Activated gamma-delta T cell treated with anti-CD3 and anti-CD28 coated beads, Interleukin-2, amount 50 U/mL, for 16 hours (primary cell): ENCODE results near the gene KATNAL2.

Experiments used
- DNase-seq: peaks from one replicate; pipeline ENCODE4 v3.0.0-alpha.2; 2020; ENCODE audit warnings: low read depth

Gene KATNAL2, protein sequence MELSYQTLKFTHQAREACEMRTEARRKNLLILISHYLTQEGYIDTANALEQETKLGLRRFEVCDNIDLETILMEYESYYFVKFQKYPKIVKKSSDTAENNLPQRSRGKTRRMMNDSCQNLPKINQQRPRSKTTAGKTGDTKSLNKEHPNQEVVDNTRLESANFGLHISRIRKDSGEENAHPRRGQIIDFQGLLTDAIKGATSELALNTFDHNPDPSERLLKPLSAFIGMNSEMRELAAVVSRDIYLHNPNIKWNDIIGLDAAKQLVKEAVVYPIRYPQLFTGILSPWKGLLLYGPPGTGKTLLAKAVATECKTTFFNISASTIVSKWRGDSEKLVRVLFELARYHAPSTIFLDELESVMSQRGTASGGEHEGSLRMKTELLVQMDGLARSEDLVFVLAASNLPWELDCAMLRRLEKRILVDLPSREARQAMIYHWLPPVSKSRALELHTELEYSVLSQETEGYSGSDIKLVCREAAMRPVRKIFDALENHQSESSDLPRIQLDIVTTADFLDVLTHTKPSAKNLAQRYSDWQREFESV

DNA sequence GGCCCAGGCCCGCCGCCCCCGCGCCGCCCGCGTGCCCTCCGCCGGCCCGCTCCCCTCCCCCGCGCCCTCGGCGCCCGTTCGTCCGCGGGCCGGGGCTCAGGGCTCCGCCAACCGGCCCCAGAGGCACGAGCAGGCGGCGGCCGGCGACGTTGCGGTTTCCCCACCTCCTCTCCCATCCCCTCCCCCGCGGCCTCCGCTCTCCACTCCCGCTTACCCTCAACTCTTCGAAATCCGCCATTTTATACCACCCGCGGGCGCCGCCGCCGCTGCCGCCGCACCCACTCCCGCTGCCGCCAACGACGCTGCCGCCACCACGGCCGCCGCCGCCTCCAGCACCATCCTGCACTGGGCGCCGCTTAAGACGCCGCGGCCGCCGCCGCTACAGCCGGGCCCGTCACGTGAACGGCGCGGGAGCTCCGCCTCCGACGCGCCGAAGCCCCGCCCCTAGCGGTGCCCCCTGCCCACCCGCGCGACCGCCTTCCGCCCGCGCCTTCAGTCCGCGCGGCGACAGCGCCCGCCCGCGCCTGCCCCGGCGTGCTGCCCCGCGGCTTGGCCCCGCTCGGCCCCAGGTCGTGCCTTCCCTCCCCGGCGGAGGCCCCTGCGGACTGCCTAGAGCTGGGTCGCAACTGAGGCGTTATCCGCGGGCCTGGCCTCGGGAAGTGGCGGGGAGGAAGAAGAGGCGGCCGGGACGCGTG, at the start of gene KATNAL2, which contains the start of gene PIAS2:
Gene KATNAL2, plus strand, starts transcription at position 495 of the 695 bp plus-strand sequence. CDS start 29,271 bp downstream, outside the sequence.
Gene PIAS2, minus strand, starts transcription at position 400 of the 695 bp plus-strand sequence. Its CDS starts 162 bp downstream, at position 238.
- DNase-seq = peak; percentile 47

DNA sequence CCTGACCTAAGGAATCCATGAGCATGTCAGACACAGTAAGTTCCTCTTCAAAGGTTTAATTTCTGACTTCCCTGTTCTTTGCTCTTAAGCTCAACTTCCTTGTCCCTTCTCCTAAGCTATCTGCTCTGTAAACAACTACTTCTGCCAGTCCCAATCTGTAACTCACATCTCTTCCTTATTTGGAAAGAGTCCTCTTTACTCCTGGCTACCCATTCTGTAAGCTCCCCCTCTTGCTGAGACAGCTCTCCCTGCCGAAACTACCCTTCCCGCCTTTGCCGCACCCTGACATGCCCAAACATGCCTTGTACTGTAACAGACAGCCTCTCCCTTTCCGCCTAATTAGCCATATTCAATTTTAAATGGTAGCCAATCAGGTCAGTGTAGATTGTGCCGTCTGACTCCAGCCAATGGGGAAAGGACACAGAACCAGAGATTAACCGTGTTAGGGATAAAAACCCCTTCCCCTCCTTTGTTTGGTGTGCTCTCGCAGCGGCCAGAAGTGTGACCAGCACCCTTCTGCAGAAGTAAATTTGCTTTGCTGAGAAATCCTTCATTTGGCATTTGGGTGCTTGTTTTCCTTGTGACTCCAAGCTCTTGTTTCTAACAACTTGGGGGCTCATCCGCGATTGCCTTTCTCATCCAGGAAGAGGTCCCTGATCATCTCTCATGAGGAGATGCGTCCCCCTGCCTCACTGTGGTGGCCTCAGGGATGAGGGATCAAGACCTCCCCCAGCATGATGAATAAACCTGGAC, 49.1 kb upstream of the KATNAL2 start:
- DNase-seq = no peak

DNA sequence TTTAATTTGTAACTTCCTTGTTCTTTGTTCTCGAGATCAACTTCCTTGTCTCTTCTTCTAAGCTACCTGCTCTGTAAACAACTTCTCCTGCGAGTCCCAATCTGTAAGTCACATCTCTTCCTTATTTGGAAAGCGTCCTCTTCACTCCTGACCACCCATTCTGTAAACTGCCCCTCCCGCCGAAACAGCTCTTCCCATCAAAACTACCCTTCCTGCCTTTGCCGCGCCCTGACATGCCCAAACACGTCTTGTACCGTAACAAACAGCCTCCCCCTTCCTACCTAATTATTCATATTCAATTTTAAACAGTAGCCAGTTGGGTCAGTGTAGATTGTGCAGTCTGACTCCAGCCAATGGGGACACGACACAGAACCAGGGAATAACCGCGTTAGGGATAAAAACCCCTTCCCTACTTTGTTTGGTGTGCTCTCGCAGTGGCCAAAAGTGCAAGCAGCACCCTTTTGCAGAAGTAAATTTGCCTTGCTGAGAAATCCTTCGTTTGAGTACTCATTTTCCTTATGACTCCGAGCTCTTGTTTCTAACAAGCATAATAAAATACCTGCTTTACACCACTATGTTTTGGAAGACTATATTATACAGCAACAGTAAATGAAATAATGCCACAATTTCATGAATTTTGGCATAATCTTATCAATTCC, 39.9 kb upstream of the KATNAL2 start:
- DNase-seq = no peak

DNA sequence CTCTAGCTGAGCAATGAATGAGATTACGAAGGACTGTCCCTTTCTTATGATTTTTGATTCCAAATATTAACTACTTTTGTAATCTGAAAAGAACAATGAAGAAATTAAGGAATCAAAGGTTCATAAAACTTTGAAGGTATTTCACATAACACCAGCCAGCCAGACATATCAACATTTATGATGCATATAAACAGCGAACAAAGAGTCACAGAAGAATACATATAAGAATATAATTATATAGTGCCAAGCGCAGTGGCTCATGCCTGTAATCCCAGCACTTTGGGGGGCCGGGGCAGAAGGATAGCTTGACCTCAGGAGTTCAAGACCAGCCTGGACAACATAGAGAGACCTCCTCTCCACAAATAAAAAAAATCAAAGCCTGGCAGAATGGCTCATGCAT, 34.2 kb upstream of the KATNAL2 start:
- no peak for DNase-seq

DNA sequence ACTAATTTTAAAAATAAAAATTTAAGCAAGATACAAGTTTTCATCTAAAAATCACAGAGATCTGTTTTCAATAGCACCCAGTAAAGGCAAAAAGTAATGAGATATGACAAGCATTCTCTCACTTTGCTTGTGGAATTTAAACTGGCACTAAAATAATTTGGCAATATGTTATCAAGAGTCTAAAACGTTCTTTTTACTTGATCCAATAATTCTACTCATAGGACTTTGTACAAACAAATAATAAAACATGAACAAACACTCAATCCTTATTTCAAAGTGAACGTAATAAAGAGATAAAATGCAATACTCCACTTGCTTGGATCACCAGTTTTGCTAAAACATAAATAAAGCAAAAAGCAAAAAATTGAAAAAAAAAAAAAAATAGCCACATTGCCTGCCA, 30.5 kb upstream of the KATNAL2 start:
- no peak for DNase-seq

DNA sequence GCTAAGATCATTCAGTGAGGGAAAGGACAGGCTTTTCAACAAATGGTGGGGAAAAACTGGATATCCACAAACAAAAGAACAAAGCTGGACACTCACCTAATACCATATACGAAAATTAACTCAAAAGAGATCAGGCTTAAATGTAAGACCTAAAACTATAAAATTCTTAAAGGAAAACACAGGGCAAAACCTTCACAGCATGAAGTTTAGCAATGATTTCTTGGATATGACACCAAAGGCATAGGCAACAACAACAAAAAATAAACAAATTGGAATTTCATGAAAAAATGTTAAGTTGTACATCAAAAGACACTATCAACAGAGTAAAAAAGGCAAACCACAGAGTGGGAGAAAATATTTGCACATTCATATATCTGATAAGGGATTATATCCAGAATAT, 28.4 kb upstream of the KATNAL2 start:
- DNase-seq = no peak

DNA sequence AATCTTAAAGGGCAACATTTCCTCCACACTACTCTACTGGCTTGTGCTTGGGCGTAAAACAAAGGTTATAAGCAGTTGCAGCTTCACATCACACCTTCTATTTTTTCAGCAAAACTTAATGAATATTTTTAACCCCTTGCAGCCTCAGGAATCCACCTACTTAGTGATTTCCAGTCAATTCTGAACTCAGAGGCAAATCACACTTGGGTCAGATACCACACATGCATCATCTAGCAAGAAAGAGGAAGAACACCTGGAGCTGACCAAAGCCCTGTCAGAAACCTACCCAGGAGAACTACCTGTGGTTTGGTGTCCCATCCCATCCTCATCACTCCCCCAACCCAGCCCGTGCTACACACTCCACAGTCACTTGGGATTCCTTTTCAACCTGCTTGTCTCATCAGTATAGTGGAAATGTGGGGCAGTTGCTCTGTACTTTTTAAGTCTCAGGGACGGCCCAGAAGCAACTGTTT, 25.6 kb upstream of the KATNAL2 start:
- DNase-seq = no peak

DNA sequence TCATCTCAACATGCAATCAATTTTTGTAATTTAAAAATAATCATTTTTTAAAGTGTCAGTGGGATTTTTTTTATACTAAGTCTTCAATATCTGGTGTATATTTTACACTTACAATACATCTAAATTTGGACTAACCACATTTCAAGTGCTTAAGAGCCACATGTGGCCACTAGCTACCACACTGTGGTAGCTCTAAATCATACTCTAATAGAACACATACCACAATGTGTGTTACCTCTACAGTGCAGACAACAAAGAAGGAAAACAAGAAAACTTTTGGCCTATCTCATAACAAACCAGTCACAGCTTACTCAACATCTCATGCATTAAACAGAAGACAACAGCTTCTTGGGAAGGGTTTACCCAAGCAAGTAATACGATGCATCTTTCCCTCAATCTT, 24.6 kb upstream of the KATNAL2 start:
- DNase-seq = no peak

DNA sequence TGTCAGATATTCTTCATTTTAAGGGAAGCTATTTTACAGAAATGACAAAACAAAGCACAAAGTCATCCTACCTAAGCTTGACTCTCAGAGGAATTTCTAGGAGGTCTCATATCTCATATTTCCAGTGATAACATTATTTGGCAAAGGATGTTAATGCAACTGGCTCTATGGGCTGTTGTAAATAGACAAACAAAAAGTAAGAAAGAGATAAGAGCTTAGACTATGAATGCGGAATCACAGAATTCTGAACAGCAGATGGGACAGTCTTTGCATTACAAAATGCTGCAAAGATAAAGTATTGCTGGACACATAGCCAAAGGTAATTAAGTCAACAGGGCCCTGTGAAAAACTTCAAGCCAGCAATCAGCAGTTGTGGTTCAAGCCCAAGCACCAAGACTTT, 24.0 kb upstream of the KATNAL2 start:
- no peak for DNase-seq

DNA sequence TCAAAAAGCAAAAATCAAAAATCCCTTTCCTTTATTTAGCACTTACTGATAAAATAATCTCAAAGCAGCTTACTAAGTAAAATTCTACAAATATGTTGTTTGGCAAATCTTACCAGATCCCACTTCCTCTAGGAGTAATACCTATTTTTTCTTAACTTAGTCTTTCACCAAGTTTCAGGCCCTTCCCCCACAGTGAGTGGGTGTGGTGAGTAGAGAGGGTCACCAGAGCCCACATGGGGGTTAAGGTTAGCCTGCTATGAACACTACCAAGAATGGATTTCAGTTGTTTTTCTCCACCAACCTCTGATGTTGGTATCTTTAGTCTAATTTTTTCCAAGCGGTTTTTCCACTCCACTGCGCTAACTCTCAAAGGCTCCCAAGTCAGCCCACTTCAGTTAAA, 23.3 kb upstream of the KATNAL2 start:
- no peak for DNase-seq

DNA sequence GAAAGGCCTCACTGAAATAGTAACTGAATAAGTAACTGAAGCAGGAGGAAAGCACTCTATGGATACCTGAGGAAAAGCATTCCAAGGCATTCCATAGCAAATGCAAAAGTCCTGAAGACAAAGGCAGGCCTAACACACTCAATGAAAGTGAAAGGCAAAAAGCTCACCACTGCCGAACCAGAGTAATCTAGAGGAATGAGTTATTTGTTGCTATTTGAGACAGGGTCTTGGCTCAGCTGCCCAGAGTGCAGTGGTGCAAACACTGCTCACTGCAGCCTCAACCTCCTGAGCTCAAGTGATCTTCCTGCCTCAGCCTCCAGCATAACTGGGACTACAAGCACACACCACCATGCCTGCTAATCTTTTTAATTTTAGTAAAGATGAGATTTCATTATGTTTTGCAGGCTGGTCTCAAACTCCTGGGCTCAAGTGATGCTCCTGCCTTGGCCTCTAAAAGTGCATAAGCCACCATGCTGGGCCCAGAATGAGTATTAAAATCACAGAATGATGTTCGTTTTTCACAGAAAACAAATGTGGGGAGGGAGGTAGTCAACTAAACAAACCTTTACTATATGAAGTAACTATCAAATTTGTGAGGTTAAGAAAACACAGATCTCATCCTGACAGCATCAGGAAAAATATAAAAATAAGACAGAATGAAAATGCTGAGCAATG, 18.0 kb upstream of the KATNAL2 start:
- DNase-seq = no peak

DNA sequence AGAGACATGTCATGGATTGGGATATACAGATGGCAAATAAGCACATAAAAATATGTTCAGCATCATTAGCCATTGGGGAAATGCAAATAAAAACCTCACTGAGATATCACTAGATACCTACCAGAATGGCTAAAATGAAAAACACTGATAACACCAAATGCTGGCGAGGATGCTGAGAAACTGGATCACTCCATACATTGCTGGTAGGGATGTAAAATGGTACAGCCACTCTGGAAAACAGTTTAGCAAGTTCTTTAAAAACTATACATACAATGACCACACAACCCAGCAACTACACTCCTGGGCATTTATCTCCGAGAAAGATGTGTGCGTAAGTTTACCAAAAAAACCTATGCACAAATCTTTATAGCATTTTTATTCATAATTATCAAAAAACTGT, 14.0 kb upstream of the KATNAL2 start:
- no peak for DNase-seq

DNA sequence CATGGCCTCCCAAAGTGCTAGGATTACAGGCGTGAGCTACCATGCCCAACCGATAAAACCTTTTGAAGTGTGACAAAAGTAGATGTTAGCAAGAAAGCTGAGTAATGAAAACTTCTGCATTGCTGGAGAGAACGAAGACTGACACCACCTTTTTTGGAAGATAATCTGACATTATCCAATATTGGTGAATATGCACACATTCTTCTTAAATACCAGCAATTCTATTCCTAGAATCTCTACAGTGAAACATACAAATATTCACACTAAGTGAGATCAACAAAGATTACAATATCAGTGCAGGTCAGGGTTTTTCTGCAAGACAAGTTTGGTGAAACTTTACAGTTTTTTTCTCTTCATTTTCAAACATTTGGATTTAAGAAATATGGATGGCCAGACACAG, 7.9 kb upstream of the KATNAL2 start:
- DNase-seq = no peak

DNA sequence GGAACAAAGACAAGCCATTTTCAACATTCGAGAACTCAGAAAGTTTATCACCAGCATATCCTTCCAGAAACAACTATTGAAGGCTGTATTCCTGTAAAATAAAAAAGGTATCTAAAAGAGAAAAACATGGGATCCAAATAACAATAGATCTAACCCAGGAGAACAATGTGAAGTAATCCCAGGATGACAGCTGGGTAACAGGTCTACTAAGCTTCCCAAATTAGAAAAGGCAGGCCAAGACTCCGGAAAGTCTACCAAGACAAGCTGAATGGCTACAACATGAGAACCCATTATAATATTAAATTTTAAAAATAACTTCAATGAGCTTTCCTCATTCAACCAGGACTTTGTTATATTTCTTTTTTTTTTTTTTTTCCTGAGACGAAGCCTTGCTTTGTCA, 6.5 kb upstream of the KATNAL2 start:
- DNase-seq = no peak

DNA sequence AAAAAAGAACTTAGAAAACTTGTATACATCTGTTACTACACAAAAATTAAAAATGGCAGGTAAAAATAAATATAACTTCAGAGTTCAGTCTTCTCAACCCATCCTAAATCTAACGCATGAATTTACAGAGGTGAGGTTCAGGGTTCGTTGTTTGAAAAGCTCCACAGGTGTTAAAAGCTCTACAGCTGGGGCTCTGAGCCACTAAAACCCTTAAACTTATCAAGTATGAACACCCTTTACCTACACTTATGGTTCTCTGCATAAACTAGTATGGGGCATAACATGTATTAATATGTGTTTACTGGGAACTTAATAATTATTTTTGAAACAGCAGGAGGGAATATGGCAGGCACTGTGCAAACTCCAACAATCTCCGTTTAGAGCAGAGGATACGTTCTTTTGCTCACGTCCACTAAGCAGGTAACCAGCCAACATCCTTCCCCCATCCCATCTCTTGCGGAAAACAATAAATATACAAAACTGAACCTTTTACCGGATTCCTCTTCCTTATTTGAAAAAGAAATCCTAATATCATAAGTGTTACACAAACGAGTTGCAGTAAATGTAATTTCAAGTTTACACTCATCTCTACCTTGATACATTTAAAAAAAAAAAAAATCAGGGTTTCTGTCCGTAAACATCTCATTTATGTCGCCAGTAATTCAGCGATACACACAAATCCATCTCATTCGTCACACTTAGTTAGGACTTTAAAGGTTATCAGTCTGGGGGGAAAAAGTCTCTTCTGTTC, 1.4 kb upstream of the KATNAL2 start:
- no peak for DNase-seq

DNA sequence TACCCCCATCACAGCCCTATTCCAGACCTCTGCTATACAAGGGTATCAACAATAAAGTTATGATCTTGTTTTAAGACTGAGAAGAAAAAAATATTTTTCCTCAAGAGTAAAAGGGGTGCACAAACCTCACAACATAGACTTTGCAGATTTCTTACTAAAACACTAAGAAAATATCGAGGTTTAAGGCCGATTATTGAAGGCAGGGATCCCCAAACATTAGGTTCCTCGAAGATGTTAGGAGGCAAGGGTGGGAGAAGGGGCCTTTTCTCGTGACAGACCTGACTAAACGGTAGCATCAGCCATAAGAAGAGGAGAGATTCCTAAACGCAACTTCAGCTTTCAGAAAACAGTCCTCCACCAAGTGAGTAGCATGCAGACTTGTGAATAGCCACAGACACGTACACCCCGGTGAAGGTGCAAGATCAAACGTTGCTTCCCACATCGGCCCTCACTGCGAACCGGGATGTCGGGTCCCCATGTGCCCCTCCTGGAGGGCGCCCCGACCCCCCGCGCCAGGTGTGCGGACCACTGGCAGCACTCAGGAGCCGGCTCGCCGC, 773 bp upstream of the KATNAL2 start:
- no peak for DNase-seq

DNA sequence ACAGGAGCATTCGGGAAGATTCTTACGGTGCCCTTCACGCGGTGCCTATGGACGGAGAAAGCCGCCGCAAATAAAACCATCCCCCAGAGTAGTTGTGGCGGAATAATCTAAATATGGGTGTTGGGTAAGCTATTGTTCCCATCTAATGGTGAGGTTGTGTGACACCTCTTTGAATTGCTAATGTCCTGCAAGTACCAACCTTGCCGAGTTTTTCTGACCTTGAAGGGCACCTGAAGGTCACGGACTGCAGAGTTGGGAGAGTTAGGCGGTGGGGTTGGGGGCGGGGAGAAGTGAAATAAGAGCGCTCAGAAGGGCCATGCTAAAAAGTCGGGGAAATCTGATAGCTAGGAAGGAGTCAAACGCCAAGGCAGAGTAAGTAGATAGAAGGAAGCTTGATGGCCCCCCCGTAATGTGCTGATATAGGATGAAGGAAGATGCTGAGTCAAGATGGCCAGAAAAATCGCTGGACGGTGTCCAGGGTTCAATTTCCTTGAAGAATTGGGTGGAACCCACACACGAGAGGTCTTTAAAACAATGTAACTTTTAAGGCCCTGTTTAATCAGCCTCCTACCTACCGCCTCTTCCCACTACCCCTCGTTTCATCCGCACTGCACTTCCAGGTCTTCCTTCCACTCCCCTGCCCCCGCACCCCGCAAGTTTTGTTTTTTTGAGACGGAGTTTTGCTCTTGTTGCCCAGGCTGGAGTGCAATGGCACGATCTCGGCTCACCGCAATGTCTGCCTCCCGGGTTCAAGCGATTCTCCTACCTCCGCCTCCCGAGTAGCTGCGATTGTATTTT, 600 bp downstream of the KATNAL2 start:
- no peak for DNase-seq

DNA sequence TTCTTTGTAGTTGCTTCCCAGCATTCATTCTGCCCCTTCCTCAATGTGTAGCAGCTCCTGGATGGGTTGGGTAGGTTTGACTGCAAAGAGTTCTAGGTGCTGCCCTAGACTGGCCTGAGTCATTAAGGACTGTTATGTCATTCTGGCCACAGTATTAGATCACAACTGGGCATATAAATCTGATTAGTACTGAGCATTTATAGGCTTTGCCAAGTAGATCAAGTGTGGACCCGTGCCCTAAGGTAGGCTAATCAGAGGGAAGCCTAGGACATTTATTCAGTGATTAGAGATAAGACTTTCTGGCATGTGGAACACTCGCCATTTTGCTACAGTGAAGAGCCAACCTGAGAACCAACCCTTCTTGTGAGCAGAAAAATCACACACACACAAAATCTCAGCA, 2.7 kb downstream of the KATNAL2 start:
- DNase-seq = no peak

DNA sequence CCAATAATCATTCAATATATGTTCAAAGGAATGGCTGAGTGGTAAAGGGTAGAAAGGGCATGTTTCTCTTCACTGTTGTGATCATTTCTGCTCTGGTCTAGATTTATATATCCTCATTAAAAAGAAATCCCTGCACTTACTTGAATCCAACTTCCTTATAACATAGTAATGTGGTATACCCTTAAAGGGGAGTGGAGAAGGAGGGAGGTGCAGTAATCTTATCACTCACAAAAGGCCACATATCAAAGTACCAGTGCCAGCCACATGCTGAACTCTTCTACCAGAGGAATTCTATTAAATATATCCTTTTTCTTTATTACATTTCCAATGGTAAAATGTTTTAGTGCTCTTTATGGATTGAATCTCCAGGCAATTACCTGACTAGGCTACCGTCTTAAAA, 3.3 kb downstream of the KATNAL2 start:
- DNase-seq = no peak
